Medulla oblongata (tissue), 1 donor: ENCODE data around the gene SCFD1.
"Not testable (repeated sequence)": the region's sequence is repeated elsewhere in the genome, so short reads cannot be mapped to it uniquely, and the experiment has no call there.

Experiments used
- DNase-seq: peaks from one replicate; pipeline ENCODE4 v3.0.0-alpha.2; 2015; ENCODE audit errors: extremely low spot score

The SCFD1 gene

GRCh38 chr14:30610787-30611343 is 11.3 kb upstream of the SCFD1 start:
- DNase-seq, result peak; percentile 78

GRCh38 chr14:30614155-30614554 is 8.0 kb upstream of the SCFD1 start:
- no peak for DNase-seq

GRCh38 chr14:30620178-30620577 is 1.9 kb upstream of the SCFD1 start:
- DNase-seq, result no peak

- no peak for DNase-seq
Observed at GRCh38 chr14:30621354-30621939, 672 bp upstream of the SCFD1 start.

GRCh38 chr14:30623412-30624131 is 1.5 kb downstream of the SCFD1 start:
- DNase-seq, result no peak

GRCh38 chr14:30624132-30624423 is 2.0 kb downstream of the SCFD1 start:
- DNase-seq, result no peak

- DNase-seq, result no peak
Observed at GRCh38 chr14:30625533-30625932, 3.4 kb downstream of the SCFD1 start.

GRCh38 chr14:30629432-30629831 is 7.3 kb downstream of the SCFD1 start:
- not testable (repeated sequence) for DNase-seq

GRCh38 chr14:30630248-30630647 is 8.1 kb downstream of the SCFD1 start:
- DNase-seq, result no peak

- DNase-seq, result no peak
Observed at GRCh38 chr14:30632730-30633129, 10.6 kb downstream of the SCFD1 start.

- no peak for DNase-seq
Observed at GRCh38 chr14:30638926-30639325, 16.8 kb downstream of the SCFD1 start.

- DNase-seq, result no peak
Observed at GRCh38 chr14:30641207-30641606, 19.1 kb downstream of the SCFD1 start.

GRCh38 chr14:30644462-30644861 is 22.3 kb downstream of the SCFD1 start:
- not testable (repeated sequence) for DNase-seq

GRCh38 chr14:30645600-30645999 is 23.5 kb downstream of the SCFD1 start:
- no peak for DNase-seq

GRCh38 chr14:30648471-30648870 is 26.4 kb downstream of the SCFD1 start:
- no peak for DNase-seq

- DNase-seq, result no peak
Observed at GRCh38 chr14:30651937-30652336, 29.8 kb downstream of the SCFD1 start.

- DNase-seq, result no peak
Observed at GRCh38 chr14:30655124-30655523, 33.0 kb downstream of the SCFD1 start.

- DNase-seq, result no peak
Observed at GRCh38 chr14:30655658-30656057, 33.5 kb downstream of the SCFD1 start.

- peak; percentile 37 for DNase-seq
Observed at GRCh38 chr14:30656190-30656632, 34.1 kb downstream of the SCFD1 start.

GRCh38 chr14:30657050-30657449 is 34.9 kb downstream of the SCFD1 start:
- no peak for DNase-seq

- no peak for DNase-seq
Observed at GRCh38 chr14:30657606-30658163, 35.6 kb downstream of the SCFD1 start.

- no peak for DNase-seq
Observed at GRCh38 chr14:30658645-30659044, 36.5 kb downstream of the SCFD1 start.

GRCh38 chr14:30669594-30669993 is 47.5 kb downstream of the SCFD1 start:
- DNase-seq, result no peak
